ENCODE measurements around the gene P4HA2.
"Not testable (repeated sequence)": the region's sequence is repeated elsewhere in the genome, so short reads cannot be mapped to it uniquely, and the experiment has no call there.

The P4HA2 gene

GRCh38 chr5:132176521-132176945, 51.1 kb downstream of the P4HA2 start (continued):
- TF ChIP-seq TSHZ2 (CRISPR knock-in tag; IDR thresholded peaks at IDR 0.05): no peak
- no peak for TF ChIP-seq ARNTL (CRISPR knock-in tag; IDR thresholded peaks at IDR 0.05; ENCODE audit: borderline replicate concordance, low read depth)

GRCh38 chr5:132162945-132163344, 64.7 kb downstream of the P4HA2 start:
- ATAC-seq: no peak
- no peak for TF ChIP-seq ZC3H10 (CRISPR knock-in tag; IDR thresholded peaks at IDR 0.05)
- no peak for TF ChIP-seq POU6F1 (CRISPR knock-in tag; IDR thresholded peaks at IDR 0.05; ENCODE audit: borderline replicate concordance, low read depth)
- TF ChIP-seq PPARA (CRISPR knock-in tag; IDR thresholded peaks at IDR 0.05; ENCODE audit: borderline replicate concordance): no peak
- TF ChIP-seq SNAI2 (CRISPR knock-in tag; IDR thresholded peaks at IDR 0.05): no peak
- TF ChIP-seq TOX (CRISPR knock-in tag; IDR thresholded peaks at IDR 0.05; ENCODE audit: borderline replicate concordance): no peak
- no peak for TF ChIP-seq OSR1 (CRISPR knock-in tag; IDR thresholded peaks at IDR 0.05)
- no peak for TF ChIP-seq TSHZ2 (CRISPR knock-in tag; IDR thresholded peaks at IDR 0.05)
- TF ChIP-seq RARB (CRISPR knock-in tag; IDR thresholded peaks at IDR 0.05): no peak
- TF ChIP-seq ZFP3 (CRISPR knock-in tag; IDR thresholded peaks at IDR 0.05): no peak
- no peak for TF ChIP-seq PATZ1 (CRISPR knock-in tag; IDR thresholded peaks at IDR 0.05; ENCODE audit: borderline replicate concordance)
- no peak for TF ChIP-seq CSRNP3 (CRISPR knock-in tag; IDR thresholded peaks at IDR 0.05)
- TF ChIP-seq CSDC2 (CRISPR knock-in tag; IDR thresholded peaks at IDR 0.05): no peak
- TF ChIP-seq BACH2 (CRISPR knock-in tag; IDR thresholded peaks at IDR 0.05; ENCODE audit: borderline replicate concordance): no peak
- TF ChIP-seq ZNF8 (CRISPR knock-in tag; IDR thresholded peaks at IDR 0.05): no peak
- TF ChIP-seq CREB5 (CRISPR knock-in tag; IDR thresholded peaks at IDR 0.05; ENCODE audit: low read depth): no peak
- no peak for TF ChIP-seq GLIS3 (CRISPR knock-in tag; IDR thresholded peaks at IDR 0.05)
- no peak for TF ChIP-seq ESRRG (CRISPR knock-in tag; IDR thresholded peaks at IDR 0.05)
- TF ChIP-seq ZFP30 (CRISPR knock-in tag; IDR thresholded peaks at IDR 0.05): no peak

GRCh38 chr5:132161574-132162326, 65.9 kb downstream of the P4HA2 start:
- ATAC-seq: not testable (repeated sequence)

Data from SK-N-SH treated with all-trans-retinoic acid at 6 μM for 48 hours (cell line).